ENCODE results near the gene FAM229A.

DNA sequence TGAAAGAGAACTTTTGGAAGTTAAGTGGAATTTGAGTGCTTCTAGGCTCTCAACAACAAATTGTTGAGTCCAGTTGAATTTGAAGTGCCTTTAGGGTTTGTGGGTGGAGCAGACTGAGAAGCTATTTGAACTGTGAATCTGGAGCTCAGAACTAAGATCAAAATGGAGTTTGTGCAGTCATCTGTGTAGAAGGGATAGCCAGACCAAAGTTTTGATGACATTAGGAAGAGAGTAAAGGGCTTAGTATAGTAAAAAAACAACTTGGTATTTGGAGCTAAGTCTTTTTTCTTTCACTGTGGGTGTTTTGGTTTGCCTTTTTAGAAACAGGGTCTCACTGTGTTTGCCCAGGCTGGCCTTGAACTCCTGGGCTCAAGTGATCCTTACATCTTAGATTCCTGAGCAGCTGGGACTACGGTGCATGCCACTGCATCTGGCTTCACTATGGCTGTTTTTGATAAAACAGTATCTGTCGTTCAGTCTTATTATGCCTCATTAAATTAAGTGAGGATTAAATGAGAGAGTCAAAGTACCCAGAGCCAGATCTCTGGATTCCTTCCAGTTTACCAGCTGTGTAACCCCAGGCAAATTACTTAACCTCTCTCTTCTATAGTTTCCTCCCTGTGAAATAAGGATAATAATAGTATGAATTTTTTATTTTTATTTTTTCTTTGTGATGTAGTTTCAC, 50.4 kb downstream of the FAM229A start:
- TF ChIP-seq POLR2A (IDR thresholded peaks at IDR 0.05) (no peak), CTCF (IDR thresholded peaks at IDR 0.05) (no peak)

Measured in esophagus squamous epithelium (tissue), 4 donors.